Breast epithelium (tissue), 3 donors: ENCODE results near the gene ZFHX3.

Source experiments
- CTCF ChIP-seq, 3 donors: fragments of 450-650 bp; IDR thresholded peaks; one replicate each; pipeline ENCODE4 v1.5.1; 2016 to 2017; ENCODE audit warnings: antibody characterized with exemption in 3 of 3, mild to moderate bottlenecking in 3 of 3, moderate library complexity in 3 of 3
- POLR2AphosphoS5 ChIP-seq, 3 donors: sonication (generic); formaldehyde crosslinking; IDR thresholded peaks; one replicate each; pipeline ENCODE4 v1.6.1; 2017; ENCODE audit warnings: antibody characterized with exemption in 3 of 3

DNA sequence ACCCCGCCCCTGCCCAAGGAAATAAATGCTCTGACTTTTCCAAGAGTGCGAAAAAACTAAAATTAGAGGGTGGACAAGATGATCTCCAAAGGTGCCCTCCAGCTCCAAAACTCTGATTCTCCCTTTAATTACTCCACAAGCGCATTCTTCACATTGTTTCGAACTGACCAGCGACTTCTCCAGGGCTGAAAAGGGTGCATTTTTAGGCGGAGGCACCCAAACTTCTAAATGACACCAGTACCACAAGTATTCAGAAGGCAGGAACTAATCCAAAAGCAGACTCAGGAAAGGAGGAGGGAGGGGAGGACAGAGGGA is 750 bp downstream of the ZFHX3 start:
- TF ChIP-seq POLR2AphosphoS5 (IDR thresholded peaks at IDR 0.05) (no peak), CTCF (IDR thresholded peaks at IDR 0.05) (no peak)
